ENCODE data around the gene PANK1.
"Not testable (repeated sequence)": the region's sequence is repeated elsewhere in the genome, so short reads cannot be mapped to it uniquely, and the experiment has no call there.

PANK1 gene

GRCh38 chr10:89651205-89651915 is 6.3 kb upstream of the PANK1 start:
- no peak for DNase-seq

- no peak for DNase-seq
These were observed 4.0 kb upstream of the PANK1 start for GRCh38 chr10:89649051-89649450.

GRCh38 chr10:89648074-89648473 is 3.0 kb upstream of the PANK1 start:
- DNase-seq: no peak

GRCh38 chr10:89646889-89647657 is 2.0 kb upstream of the PANK1 start:
- DNase-seq: no peak

- no peak for DNase-seq
These were observed 715 bp upstream of the PANK1 start for GRCh38 chr10:89645742-89646172.

- DNase-seq: no peak
These were observed 413 bp downstream of the PANK1 start for GRCh38 chr10:89644691-89644966.

GRCh38 chr10:89643812-89644690 is 991 bp downstream of the PANK1 start:
- DNase-seq: peak; percentile 92

GRCh38 chr10:89643431-89643811 is 1.6 kb downstream of the PANK1 start:
- DNase-seq: no peak

- no peak for DNase-seq
These were observed 2.8 kb downstream of the PANK1 start for GRCh38 chr10:89642193-89642592.

GRCh38 chr10:89640241-89640640 is 4.8 kb downstream of the PANK1 start:
- DNase-seq: no peak

GRCh38 chr10:89639326-89639725 is 5.7 kb downstream of the PANK1 start:
- no peak for DNase-seq

GRCh38 chr10:89637113-89637512 is 7.9 kb downstream of the PANK1 start:
- no peak for DNase-seq

- no peak for DNase-seq
These were observed 10.4 kb downstream of the PANK1 start for GRCh38 chr10:89634637-89635036.

GRCh38 chr10:89633484-89633883 is 11.6 kb downstream of the PANK1 start:
- DNase-seq: no peak

GRCh38 chr10:89632824-89633223 is 12.2 kb downstream of the PANK1 start:
- DNase-seq: no peak

GRCh38 chr10:89627830-89628229 is 17.2 kb downstream of the PANK1 start:
- DNase-seq: no peak

GRCh38 chr10:89625041-89625765 is 19.8 kb downstream of the PANK1 start:
- DNase-seq: no peak

GRCh38 chr10:89624020-89624419 is 21.0 kb downstream of the PANK1 start:
- DNase-seq: no peak

- no peak for DNase-seq
These were observed 22.9 kb downstream of the PANK1 start for GRCh38 chr10:89622151-89622550.

- no peak for DNase-seq
These were observed 23.6 kb downstream of the PANK1 start for GRCh38 chr10:89621438-89621837.

- DNase-seq: not testable (repeated sequence)
These were observed 24.7 kb downstream of the PANK1 start for GRCh38 chr10:89620296-89620695.

GRCh38 chr10:89615824-89616223 is 29.2 kb downstream of the PANK1 start:
- DNase-seq: no peak

GRCh38 chr10:89615112-89615511 is 29.9 kb downstream of the PANK1 start:
- no peak for DNase-seq
